GM19324 (cell line): ENCODE measurements around the gene SPACA9.

Source experiments
- ATAC-seq: cut with Tn5 transposase; IDR thresholded peaks from one replicate; pipeline ENCODE4 v1.9.1; 2021; ENCODE audit warnings: mild to moderate bottlenecking, moderate library complexity; ENCODE audit not compliant: unreplicated experiment, low FRiP score

SPACA9 gene

DNA sequence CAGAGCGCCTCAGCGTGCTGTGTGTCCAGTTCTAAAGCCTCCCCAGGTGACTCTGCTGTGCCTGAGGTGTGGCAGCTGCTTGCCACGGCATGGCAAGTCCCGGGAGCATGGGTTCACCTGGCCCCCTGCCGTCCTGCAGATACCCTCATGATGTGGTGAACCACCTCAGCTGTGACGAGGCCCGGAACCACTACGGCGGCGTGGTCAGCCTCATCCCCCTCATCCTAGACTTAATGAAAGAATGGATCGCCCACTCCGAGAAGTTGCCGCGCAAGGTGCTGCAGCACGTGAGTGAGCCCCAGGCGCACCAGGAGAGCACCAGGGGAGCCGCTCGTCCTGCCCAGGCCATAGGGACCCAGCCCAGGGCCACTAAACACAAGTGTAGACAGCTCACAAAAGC is 9.5 kb downstream of the SPACA9 start:
- ATAC-seq: no peak

DNA sequence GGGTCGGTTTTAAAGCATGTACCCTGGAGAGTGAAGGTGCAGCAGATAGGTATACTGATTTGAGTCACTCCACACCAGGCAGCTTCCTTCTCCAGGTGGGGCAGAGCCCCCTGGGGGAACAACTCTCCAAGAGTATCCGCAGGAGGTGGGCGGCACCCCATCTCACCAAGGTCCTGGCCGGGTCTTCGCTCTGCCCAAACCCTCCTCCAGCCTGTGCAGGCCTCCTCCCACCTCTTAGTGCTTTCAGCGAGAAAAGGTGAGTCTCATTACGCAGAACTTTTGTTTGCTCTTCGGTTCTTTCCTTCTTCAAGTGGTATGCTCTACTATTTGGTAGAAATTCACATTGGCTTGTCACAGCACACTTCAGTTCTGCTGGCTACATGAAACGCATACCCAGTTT is 13.7 kb downstream of the SPACA9 start:
- no peak for ATAC-seq

DNA sequence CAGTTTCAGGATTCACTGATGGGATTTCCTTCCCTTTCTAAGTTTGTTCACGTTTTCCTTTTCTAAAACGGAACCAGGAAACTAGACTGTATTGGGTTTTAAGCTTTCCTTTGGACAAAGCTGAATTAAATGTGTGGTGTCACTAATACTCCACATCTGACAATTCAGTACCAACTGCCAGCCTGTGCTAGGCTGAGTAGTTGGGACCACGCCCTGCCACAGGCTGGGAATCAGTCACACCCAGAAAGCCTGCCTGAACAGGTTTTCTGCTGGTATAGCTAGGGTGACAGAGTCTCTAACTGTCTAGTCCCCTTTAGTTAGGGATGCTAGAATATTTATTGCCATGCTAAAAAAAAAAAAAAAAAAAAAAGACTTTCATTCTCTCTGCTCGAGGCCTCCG is 15.6 kb downstream of the SPACA9 start:
- no peak for ATAC-seq

DNA sequence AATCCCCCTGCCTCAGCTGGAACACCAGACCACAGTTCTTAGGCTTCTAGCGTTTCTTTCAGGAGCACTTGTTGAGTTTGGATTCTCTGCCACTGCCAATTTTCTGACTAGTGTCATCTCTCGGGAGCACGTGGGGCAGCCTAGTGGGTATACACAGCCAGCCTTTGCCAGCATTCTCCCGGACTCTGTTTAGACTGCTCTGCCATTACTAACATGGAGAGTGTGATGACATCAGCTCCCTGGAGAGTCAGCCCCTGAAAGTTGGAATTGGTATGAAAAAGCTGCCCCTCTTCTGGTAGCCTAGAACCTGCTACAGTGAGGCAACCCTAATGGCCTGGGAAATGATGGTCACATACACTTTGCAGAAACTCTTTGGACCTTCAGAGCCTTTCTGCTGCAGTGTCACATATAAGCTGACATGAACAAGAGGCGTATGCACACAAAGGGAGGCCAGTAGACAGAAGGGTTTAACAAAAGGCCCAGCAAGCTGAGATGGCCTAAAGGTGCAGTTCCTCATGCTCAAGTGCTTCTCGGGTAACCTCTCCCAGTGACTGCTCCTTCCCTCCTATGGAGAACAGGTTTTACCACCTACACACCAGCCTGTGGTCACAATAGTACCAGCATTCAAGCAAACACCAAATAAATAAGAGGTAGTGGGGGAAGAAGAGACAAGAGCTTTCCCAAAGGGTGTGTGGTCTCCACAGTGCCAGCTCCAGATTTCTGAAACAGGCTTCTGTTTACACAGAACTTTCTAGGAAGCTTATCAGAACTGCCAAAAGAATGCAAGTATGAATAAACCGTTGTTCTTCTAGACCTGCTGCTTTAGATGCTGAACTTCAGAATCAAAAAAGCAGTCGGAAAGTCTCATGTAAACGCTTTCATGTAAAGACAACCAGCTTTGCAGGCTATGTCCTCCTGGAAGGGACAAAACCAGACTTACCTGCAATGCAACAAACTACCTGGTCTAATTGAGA is 16.5 kb downstream of the SPACA9 start:
- ATAC-seq: no peak

DNA sequence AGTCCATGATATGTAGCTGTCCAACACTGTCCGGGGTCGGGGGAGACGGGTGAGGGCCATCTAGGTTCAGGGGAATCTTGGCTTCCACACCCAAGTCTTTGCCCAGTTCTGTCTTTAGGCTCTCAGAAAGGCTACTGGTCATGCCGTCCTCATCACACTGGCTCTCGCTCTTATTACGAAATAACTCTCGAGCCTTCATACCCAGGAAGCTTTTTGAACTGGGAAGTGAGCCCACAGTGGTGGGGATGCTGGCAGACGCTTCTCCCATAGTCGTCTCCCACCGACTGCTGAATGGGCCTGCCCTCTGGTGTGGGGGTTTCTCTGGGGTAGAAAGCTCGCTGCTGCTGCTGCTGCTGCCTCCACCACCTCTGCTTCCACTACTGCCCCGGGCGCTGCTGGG is 17.6 kb downstream of the SPACA9 start:
- ATAC-seq: no peak

DNA sequence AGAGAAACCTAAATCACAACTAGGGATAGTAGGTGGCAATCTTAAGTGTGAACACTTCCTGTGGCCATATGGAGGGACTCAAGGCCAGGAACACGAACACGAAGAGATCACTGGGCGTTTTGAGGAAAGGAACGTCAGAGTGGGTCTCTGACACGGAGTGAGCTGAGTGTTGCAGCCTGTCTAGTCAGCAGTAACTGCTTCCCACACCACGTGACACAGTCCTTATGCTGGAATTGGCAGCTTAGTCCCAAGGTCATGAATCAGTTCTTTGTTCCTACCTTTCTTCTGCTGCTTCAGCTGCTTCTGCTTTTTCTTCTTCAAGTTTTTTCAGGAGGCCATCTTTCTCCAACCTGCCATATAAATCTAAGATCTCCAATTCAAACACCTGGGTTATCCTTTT is 18.2 kb downstream of the SPACA9 start:
- no peak for ATAC-seq

DNA sequence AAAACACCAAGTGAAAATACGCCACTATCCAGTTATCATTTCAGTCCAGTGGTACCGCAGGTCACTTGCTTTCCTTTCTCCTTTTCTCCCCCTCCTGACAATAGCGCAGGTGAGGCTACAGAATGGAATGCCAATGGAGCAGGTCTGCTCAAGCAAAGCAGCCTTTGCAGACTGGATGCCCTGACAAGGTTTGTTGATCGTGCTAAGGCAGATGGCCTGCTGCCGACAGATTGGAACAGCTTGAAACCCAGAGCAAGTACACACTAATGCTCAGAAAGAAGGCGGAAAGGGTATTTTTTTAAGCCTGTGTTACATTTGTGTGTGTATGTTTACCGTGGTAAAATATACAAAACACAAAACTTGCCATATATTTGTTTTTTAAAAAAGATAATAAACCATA is 19.4 kb downstream of the SPACA9 start:
- ATAC-seq: no peak

DNA sequence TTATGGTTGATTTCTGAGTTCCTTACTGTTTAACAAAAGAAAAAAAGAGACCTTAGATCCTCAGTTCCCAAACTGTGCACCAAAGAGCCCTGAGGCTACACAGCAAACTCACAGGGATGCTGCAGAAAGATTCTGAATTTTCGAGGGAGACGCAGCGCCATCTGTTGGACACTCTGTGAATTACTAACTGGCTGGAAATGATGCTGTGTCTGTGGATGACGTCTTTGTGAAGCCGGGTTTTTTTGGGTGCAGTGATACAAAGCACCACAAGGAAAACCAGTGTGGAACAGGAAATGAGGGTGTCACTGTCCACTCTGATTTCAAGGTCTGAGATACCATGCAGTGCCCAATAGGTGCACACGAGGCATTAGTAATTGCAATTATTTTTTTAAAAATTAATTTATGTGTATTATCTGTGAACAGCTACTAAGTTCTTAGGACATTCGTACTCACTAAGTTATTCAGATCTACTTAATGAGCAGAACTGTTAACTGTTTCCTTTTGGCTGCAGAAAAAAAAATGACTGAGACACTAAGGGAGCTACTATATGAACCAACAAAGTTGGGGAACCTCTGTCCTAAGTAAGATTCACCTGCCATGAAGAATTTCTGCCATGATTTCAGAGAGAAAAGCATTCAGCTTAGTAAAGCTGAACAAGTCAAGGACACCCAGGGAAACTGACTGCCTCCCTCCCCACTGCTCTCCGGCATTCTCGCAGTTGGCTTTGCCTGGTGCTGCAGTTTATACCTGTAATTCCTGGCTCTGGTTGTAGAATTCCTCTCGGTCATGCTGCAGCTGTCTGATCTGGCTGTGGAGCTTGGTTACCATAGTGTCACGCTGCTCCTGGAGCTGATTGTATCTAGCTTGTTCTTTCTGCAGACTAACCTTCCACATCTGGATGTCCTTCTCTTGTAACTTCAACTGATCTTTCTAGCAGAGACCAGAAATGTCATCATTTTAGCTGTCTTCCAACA is 23.4 kb downstream of the SPACA9 start:
- no peak for ATAC-seq

DNA sequence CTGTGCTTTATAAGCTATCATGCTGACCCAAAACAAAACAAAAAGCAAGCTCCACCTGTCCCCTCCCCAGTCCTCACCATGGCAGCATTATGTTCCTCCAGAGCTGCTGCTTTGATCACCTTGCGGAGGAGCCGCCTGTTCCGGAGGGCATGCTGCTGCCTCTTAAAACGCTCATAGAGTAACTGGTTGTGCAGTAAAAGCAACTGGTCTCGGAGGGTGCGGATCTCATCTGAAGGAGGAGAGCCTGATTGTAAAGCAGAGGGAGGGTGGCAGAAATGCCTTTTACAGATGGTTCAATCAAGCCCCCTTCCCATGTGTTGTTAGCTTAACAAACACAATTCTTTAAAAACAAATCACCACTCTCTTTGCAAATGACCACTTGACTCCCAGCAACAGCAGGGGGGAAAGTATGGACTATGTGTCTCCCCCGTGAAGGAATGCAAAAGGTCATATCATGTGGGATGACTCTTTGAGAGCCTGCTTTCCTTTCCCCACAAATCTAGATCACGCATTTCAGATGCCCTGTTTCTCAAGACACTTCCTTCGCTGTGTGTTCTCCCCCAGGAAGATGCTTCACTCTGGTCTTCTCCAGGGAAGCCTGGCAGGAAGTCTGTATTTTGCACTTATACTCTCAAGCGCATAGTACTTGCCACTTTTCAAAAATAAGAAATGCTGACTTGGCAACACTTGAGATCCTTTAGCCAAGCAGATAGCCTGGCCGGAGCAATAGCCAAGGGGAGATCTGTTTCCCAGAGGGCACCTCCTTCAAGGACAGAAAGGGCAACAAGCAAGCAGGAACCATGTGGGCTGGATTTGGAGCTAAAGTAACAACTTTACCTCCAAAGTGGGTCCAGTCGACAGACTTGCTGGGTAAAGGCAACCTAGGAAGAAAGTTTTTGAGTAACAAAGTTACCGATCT is 25.1 kb downstream of the SPACA9 start:
- no peak for ATAC-seq

DNA sequence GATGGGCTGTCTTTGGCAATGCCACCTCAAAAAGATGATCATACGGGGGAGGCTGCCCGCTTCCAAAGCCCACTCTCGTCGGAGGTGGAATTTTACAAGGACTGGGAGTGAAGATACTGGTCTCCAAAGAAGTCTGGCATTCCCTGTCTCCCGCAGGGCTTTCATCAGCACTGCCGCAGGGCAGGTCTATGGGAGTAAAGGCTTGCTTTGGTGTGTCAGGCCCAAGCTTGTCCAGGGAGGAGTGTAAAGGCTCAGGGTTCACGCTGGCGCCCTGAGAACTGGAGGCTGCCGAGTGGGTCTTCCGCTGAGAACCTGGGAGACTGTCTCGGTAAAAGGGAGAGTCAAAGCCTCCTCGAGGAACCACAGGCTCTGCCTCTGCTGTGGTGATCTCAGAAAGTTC is 27.0 kb downstream of the SPACA9 start:
- ATAC-seq: no peak

DNA sequence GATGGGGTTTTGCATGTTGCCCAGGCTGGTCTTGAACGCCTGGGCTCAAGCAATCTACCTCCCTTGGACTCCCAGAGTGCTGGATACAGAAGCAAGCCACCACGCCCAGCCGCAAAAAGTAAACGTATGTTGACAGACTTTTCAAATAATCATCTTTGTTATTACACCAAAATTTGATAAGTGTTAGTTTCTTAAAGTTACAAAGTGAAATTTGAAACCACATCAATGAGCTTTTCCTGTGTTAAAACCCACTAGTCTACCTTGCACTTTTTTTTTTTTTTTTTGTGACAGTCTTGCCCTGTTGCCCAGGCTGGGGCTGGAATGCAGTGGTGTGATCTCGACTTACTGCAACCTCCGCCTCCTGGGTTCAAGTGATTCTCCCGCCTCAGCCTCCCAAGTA is 29.9 kb downstream of the SPACA9 start:
- no peak for ATAC-seq

DNA sequence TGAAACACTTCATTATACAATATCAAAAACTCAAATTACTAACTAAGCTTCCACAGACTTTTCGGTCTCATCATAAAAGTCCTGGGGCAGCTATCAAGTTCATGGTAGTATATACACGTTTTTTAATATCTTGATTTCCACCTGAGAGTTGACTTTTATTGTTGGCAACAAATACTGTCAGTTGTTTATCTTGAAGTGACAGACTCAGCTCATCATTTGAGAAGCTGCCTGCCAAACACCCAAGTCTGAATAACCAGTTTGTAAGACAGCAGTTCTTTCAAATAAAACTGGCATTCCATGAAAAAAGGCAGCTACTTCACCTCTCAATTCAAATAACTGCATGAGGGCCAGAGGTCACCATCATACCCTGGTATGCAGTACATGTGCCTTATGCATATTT is 30.6 kb downstream of the SPACA9 start:
- no peak for ATAC-seq

DNA sequence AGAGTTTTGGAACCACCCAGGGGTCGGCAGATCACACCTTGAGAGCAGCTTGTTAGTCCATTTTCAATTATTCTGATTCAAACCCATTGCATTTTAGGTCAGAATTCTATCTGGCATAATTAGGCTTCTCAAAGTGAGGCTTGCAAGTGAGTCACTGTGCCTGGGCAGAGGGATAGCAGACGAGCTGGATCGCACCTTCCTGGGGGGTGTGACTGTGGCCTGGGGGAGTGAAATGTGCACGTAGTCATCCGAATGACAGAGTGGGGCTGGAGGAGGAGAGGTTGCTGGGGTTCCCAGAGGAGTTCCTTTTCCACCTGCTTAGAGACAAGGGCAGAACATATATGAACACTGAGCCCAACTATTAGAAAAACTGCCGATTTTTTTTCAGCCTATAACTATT is 31.7 kb downstream of the SPACA9 start:
- ATAC-seq: no peak

DNA sequence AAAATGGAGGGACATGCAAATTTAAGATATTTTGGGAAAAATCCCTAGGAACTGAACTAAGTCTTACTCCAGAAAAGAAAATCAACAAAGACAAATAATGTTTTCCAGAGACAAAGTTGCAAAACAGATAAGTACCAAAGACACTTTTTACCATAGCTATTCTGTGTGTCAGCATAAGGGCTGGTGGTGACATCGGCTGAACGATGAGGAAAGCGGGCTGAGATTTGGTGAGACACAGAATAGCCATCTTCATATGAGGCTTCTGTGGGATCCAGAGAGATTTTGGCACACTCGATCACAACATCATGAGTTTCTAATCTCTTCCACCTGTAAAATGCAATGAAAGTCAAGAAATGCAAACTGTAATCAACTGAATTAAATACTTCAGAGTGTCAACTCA is 33.4 kb downstream of the SPACA9 start:
- ATAC-seq: no peak

DNA sequence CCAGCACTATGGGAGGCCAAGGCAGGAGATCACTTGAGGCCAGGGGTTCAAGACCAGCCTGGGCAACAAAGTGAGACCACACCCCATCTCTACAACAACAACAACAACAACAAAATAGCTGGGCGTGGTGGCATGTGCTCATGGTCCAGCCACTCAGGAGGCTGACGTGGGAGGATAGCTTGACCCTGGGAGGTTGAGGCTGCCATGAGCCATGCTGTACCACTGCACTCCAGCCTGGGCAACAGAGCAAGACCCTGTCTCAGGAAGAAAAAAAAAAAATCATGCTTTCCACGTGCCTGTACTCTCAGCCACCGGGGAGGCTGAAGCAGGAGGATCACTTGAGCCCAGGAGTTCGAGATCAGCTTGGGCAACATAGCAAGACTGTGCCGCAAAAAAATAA is 36.2 kb downstream of the SPACA9 start:
- ATAC-seq: no peak

DNA sequence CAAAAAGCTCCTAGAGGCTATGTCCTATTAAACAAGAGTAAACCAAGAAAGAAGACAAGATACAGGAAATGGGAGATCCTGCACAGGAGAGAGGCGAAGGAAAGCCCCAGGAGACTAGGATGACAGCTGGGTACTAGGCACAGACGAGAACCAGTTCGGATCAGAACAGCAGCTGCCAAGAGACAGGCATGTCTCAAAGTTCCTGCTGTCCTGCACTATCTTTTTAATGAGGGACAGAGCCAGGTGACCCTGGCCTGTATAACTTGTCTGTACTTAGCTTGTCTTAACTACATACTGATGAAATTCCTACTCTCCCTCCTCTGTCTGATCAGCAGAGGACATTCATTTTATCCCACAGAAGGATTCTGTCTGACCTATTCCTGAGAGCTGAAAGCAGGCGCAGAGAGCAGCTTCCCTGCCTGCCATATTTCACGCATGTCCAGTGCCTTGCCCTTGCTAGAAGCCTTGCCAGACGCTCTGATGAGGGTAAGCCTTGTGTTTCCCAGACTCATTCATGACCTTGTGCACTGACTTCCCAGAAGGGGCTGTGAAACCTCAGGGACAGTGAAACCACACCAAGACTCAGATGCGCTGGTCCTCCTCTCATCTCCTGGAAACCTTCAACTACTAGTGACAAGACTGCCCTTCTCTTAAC is 41.0 kb downstream of the SPACA9 start:
- no peak for ATAC-seq

DNA sequence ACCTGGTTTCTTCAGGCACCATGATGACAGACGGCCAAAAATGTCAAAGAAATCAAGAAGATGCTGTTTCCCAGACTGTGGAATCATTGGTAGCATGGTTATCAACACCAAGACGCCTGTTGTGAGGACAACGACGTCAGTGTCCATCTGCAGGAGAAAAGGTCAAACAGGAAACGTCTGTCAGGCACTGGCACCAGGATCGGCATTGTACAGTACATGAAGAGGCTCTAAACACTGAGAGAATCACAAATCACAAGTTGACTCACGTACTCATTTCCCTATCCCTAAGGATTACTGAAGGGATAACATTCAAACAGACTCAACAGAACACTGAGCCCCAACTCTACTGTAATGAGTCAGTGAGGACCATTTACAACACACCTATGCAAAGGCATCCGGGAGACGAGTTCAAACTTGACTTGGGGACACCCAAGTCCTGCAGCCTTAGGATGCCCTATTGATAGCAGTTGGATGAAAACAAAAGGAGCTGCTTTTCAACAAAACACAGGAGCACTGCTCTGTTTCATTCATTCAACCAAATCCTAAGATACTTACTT is 44.7 kb downstream of the SPACA9 start:
- ATAC-seq: no peak

DNA sequence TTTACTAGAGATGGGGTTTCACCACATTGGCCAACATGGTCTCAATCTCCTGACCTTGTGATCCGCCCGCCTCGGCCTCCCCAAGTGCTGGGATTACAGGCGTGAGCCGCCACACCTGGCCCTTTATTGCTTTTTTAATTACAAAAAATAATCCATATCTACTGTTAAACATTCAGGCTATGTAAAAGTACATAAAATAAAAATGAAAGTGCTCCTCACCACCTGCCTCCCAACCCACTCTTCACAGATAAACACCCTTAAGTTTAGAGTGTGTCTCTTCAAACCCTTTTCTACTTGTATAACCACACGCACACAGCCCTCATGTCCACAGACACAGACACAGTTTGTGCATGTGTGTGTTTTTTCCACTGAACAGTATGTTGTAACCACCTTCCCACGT is 49.0 kb downstream of the SPACA9 start:
- ATAC-seq: no peak

DNA sequence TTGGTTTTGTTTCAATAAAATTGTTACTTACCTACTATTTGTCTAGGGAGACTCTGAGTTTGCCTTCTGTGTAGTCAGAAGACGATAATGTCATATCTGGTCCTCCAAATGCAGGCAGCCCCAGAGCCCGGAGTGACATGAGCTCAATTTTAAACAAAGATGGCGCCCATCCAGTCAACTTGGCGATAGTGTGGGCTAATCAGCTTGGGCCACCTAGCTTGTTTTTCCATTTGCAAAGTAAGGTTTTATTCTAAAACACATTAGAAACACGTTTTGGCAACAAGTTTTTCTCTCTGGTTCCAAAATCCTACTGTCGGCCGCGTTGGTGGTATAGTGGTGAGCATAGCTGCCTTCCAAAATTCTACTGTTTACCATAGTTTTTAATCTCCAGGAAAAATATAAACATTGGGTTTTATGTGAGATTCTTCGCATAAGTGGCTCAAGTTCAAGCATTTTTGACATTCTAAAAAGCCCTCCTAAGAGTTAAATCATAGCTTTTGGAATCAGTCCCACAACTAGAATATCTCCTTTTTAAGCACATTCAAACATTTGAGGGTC is 52.6 kb downstream of the SPACA9 start:
- no peak for ATAC-seq
